T-helper 1 cell treated with Interleukin-12 subunit alpha and Interleukin-12 subunit beta and Interleukin-4 antibody, amounts not matched to agents 30 ng/mL and 1 ng/mL, for 36 hours (primary cell): Measurements from ENCODE around the gene ZEB2. TPM values are rescaled to one million over a fixed set of nuclear protein-coding genes. Genes with fewer than 3 reads are reported as not detected.

Experiments used
- intact Hi-C: fragments of 100-400 bp; cut with micrococcal nuclease; formaldehyde crosslinking; loops from one replicate; pipeline ENCODE4 v1.15.1; 2024
- total RNA-seq: library from RNA; stranded (reverse); gene quantifications from 2 replicates; pipeline ENCODE4 v1.2.3, GENCODE V29; 2022

ZEB2 gene
- total RNA-seq, 1 donor from 2014 or later = 9.6 TPM

DNA sequence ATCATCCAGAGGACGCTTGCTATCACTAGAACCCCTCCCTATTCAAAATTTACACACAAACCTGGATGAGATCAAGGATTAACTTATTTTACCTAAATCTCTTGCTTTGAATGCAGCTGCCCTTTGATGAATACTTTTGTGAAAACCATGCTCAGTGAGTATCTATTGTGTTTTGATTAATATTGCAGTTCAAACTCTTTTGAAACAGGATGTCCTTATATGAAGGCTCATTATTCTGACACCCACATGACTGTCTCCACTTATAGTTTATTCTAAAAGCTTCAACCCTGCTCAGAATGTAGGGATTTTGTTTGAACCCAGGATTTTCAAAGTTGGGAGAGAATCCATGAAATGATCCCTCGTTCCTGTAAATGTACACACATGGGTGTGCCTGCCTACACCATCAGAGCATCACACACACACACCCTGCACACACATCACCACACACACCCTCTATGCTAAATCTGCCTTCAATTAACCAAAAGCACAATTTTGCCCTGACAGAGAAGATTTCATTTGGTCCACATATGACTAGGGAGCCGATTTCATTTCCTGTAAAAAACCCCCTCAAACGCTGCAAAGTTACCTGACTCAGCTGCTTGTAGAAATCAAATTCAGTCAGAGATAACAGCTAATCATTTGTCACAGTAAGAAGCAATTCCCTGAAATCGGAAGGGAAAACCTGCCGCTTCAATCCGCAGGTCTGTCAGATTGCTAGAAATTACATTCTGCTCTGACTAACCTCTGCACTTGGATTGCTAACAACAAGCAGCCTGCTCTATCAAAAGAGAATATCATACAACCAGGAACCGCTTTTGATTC, 65.2 kb downstream of the ZEB2 start:
- intact Hi-C loops = loop anchor here (1.0 to 5.0 kb wide), 3 partner anchors 63 to 271 kb away; no protein-coding TSS in a partner anchor

DNA sequence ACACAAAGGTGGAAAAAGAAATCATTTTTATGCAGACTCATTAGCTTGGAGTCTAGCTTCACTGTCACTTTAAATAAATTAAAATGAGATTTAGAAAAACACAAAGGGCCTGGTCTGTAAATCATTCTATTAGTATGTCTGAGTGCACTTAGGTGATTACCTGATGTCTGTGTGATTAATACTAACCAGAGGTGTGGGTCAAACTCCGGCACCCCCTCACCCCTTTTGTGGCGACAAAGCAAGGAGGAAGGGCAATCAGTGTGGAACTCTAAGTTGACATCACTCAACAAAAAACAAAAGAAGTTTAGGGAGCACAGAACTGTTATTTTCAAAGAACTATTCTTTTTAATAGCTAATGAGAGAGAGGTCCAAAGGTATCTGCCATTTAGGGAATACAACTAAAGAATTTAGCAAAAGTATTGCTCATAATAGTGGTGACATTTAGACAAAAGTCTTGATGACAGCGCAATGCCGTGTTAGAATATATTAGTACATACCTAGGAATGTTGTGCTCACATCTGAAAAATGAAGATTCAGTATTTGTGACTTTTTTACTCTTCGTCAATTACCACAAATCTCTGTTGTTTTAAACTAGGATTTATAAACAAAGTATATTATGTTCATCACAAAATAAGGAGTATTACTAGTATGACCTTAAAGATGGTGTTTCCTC, 66.3 kb downstream of the ZEB2 start:
- intact Hi-C loops = no loop called here

DNA sequence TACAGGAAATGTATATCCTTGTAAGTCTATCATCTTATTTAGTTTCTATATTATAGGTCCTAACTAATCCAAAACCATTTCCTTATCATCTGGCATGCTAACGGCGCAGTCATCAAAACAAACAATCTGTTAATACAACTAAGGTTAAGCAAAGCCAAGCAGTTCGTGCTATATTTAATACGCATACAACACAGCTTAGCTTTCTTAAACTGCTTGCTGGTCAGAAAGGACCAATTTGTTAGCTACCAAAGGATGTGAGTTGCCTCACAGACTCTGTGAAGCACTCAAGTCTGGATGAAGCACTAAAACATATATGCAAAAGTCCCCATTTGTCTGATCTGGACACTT, 67.0 kb downstream of the ZEB2 start:
- intact Hi-C loops = no loop called here

DNA sequence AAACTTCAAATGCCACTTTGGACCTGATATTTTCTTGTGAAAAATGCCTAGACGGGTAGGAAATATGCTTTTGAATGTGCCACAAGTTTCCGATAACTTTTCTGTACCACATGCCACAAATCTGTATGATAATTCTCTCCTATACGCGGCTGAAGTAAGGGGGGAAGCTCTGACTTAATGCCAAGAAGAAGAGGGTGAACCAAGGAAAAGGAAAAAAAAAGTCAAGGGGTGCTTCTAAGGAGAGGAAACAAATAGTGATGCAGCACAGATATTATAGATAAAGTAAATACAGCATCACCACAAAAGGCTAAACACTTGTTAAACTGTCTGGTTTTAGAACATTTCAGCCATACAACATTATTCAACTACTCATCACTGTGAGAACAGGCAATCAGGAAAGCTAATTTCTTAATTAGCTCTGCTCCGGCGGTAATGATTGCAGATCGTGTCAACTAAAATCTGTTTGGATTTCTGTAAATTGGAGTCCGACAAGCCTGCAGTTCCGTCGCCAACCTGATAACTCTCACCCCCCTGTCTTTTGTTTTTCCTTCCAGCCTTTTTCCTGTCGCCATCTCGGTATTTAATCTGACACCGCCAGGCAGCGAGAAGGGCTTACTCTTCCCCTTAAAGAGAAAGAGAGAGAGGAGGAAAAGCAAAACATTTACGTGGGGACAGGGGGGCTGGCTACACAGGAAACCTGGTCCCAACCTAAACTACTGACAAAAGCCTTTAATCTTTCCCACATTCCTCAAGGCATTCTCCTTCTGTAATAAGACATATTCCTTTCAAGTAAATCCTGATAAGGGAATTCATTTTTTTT, 67.5 kb downstream of the ZEB2 start:
- intact Hi-C loops = no loop called here

DNA sequence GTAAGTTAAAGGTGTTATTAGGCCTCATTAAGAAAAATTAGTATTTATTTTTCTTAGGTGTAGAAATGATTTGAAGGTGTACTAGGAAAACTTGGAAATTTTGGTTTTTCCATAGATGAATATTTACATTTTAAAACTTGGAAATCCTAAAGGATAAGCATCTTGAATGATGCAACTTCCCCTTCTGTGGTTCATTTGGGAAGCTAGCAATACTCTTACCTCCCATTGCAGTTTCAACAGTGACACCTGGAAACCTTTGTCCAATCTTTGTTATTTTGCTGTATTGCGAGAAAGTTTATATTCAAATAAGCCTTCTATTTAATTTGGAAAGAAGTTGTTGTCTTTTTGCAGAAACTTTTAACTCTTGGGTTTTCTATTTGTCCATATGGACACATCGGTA, 68.5 kb downstream of the ZEB2 start:
- intact Hi-C loops = no loop called here

DNA sequence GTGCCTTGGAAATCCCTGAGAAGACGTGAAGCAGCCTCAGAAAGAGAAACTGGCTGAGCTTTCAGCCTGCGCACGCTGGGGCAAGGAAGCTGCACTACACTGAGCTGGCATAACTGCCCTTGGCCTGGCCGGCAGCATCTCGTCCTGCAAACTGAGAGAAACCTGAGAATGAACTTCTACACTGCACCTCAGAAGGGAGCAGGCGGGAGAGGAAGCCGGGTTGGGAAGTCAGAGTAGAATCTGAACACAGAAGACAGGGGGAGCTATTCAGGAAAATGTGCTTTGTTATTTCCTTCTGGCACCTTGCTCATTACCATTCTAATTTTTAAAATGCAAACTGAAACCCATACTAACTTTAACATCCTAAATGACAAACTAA, 70.9 kb downstream of the ZEB2 start:
- intact Hi-C loops = no loop called here

DNA sequence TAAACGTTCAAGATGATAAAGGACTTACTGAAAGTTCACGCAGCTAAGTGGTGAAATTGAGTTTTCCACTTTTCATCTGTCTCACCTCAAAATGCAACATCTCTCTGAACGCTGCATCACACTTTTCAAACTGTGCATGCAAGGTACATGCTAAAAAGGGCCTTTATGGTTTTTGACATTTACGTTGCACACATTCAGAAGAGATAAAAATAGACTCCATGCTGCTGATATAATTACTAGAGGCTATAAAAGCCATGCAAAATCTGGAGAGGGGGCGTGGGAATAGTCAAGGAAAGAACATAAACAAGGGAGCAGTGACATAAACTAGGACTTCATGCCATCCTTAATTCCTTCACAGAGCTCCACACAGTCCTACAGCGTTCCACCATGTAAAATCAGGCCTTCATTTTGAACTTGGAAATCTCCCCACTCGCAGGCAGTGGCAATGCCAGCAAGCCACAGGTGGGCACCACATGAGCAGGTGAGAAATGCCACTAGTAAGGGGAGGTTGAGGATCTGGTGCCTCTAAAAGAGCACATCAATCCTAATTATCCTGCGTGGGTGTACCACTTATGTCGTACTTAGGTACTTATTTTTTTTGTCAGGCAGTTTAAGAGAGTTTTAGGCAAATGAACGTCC, 71.4 kb downstream of the ZEB2 start:
- intact Hi-C loops = no loop called here

DNA sequence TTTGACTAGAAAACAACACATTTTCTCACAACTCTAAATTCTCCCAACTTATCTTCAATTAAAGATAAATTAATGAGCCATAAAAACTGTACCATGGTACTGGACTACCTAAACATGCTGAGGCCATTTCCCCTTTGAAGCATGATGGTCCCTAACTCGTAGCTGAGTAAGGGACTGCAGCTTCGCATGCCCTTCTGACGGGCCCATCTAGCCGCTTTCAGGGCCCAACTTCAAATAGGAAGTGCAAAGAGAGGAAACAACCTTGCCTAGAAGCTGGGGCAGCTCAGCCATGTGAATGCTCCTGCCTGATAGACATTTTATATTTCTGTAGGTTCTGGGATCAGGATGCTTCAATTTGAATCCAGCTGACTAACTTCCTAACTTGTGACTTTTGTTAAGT, 72.4 kb downstream of the ZEB2 start:
- intact Hi-C loops = no loop called here

DNA sequence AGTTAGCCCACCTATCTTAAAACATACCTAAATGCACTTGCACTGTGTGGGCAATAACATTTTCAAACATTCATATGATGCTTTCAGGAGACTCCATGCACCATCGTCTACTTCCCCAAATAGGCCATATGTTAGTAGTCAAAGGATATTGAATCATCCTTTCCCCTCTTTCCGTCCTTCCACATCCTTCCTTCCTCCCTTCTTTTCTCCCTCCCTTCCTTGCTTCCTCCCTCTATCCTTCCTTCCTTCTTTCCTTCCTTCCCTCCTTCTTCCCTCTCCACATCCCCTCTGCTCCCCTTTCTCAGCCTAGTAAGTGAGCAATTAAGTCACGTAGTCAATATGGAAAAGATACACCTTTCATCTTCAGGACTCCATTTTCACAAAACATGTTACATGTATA, 73.8 kb downstream of the ZEB2 start:
- intact Hi-C loops = no loop called here

DNA sequence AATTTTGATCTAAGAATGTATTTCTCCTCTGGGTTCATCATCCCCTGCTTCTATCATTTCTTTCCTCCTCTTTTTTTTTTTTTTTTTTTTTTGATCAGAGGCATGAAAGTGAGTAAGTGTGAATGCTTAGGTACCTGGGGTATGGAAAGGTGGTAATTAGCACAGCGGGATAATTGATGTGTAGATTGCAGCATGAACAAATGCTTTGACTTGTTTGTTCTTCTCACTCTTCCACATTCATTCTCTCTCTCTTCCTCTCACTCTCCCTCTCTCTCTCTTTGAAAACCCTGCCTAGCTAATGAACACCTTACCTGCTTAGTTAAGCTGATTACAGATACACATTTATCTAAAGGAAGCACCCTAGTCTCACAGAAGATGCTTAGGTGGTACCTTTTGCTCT, 74.7 kb downstream of the ZEB2 start:
- intact Hi-C loops = no loop called here

DNA sequence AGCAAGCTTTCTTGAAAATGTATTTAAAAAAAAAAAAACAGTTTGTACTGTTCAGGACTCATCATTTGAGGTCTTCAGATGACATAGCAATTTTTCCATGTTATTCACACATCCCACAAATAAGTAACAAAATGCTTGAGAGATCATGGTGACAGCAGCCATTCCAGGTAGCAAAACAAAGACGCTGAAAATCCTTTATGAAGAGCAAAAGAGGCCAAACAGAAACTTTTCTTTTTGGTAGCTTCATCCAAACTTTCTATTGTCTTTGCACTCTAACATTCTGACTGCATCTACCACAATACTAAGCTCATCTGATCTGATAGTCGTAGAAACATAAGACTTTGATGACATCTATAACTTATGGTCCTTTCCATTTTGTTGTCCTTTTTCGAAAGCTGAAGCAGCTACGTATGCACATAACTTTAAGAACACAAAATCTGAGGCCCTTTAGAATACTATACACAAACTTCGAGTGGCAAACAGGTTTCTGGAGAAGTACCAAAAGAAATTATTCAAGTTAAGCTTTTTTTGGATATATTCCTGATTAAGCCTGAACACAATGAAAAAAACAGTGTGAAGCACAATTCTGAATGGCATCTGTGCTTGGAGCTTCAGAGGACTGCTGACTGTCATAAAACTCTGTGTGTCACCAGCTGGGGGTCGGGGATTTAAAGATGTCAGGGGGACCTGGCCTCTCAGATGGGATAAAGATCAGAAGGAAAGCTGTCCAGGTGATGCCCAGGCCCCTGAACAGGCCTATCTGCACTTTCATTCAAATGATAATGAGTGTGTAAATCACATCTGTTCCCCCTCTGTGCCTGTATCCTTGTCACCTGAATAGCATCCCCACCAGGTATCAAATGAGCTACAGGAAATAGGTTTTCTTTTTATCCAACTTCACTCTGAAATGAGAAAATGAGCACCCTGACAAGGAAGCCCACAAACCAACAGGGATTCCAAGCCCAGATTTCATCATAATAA, 75.8 kb downstream of the ZEB2 start:
- intact Hi-C loops = no loop called here

DNA sequence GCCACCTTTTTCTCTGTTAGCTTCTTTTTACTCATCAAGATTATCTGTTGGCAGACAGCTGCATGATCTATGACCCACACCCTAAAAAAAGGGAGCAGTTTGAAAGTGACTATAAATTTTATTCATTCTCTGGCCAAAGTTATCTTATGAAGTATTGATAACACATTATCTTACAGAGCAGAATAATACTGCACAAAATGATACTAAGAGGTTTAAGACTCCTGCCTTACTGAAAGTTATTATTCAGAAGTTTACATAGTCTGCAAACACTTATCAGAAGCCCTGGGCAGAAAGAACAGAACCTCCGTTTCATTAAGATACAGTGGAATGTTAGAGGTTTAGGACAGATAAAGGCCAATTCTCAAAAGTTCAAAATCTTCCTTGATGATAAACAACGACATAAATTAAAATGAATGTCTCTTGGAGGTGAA, 78.2 kb downstream of the ZEB2 start:
- intact Hi-C loops = no loop called here

DNA sequence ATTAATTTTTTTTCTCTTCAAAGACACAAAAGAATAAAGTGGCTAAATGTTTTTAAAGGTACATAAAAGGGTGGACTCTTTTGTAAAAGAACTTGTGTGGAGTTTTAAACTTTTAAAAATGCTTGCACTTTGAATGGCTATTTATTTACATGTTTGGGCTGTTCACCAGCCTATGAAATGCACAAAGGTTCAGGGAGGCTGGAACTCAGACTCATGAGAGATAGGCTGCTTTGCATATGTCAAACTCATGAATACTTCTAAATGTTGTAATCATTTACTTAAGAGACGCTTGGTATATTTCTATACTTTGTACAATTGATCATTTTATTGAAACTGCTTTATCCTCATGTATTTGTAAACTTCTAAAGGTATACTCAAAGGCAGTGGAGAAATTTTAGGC, 79.9 kb downstream of the ZEB2 start:
- intact Hi-C loops = no loop called here

DNA sequence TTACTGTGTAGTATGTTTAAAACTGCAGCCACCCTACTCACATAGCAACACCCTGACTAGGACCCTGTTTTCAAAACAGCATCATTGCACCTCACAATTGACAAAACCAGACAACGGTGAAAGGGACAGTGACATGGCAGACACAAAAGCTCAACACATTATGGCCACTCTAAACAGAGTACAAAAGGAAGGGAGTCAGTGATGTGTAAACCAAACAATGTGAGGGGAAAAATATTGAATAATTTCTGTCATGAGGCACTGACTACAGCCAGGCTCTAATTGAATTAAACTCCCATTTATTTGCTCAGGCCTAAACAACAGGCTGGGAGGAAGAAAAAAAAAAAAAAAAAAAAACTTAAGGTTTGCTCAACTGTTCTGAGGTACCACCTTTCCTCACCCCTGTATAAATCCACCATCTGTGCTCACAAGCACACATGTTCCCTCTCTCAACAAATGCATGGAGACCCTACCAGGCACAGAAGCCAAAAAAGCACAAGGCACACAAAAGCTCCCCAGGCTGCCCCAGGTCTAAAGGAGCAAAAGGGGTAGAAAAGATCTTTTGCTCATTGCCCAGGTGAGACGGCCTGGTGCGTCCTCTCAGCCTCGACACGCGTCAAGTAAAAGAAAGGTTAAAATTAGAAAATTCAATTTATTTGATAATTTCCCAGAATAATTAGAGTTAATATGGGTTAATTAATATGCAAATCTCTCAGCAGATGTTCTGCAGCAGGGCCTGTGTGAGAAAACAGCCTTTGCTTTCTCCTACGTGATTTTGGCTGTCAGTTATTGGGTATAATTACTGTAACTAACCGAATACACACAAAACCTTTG, 80.9 kb downstream of the ZEB2 start:
- intact Hi-C loops = no loop called here

DNA sequence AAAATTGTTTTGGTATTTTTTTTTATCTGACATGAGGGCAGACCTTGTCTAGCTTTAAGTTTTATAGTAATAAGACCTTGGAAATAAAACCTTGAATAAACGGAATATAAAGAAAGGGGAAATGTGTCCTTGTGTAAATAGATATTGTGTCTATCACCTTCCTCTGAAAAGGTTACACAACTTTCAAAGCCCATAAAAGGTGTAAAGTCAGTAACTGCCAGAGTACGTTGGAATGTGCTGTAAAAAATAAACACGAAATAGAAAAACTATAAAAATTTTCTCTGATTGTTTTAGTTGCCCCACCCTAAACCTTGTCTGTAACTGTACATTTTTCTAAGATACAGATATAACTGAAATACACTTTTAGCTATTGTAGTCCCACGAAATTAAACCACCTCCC, 82.3 kb downstream of the ZEB2 start:
- intact Hi-C loops = no loop called here

DNA sequence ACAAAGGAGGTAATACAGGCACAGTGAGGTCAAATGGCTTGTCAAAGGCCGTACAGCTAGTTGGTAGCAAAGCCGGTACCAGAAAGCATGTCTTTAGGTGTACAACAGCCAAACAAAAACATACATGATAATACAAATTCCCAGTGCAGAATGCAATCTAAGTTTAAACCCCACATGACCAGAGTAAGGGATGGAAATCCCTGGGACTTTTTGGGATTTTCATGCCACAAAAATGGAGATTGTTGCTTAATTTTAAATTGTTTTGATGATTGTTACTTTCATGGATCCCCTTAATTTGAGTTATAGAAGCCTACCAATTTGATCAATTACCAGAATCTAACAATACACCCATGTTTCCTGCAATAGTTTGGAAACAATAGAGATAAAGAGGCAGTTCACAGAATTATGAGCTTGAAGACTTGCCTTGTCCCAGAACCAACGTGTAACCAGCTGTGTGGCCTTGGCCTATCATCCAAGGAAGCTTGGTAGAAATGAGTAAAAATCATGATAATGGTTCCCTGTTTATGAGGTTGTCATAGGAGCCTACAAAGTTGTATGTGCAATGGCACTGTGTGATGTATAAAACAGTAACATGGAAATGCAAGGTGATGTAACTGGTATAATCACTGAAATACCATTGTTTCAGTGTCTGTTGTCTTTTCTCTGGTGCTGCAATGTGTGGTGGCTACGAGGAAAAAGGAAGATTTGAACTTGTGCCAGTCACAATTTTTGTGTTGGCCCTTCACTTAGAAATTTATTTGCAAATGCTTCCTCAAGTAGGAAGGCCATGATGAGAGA, 85.3 kb downstream of the ZEB2 start:
- intact Hi-C loops = no loop called here

DNA sequence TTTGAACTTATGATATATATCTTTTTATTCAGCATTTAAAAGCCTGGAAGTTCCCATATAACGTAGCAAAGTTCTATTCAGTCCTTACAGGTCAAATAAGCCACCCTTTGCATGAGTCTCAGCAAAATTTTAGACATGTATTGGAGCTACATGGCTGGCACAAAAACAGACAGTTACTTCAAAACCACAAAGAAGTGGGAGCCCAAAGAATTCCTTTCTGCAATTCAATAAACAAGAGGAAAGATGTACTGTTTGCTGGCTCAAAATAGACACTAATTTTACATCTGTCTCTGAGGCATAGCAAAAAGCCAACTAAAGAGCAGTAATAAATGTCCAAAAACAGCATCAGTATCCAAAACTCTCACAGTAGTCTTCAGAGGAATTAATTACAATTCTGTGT, 87.0 kb downstream of the ZEB2 start:
- intact Hi-C loops = no loop called here

DNA sequence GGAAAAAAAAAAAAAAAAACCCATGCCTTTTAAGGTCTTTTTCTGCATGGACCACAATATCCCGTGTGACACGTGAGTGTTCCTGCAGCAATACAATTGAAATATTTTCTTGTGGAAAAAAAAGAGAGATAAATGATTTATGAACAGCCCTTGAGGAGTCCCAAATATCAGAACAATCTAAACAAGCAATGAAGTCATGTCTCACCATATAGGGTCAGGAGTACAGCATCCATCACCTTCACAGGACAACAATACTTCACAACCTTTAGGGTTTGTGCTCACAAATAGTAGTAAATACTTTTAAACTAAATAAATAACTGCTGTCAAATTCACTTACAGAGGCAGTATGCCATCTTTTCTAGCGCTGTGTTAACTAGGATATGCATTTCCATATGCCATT, 87.9 kb downstream of the ZEB2 start:
- intact Hi-C loops = no loop called here

DNA sequence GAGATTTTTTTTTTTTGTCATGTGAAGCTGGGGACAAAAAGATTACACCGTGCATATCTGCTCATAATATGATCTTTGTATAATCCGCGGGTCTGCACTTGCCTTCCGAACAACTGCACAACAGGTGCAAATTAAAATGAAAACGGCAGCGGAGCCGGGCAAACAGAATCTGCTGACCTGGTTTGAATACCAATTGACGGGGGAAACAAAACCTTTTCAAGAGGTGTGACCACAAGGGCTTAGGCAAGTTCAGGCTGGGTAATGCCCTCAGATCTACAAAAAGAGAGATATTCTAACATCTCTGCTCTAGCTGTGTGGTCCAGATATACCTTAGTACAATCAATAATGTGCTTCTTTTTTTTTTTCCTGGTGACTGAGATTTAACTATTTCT, 88.5 kb downstream of the ZEB2 start:
- intact Hi-C loops = no loop called here
